Gastroesophageal sphincter (tissue), 3 donors: ENCODE results near the gene SKP1.

Experiments used
- POLR2A ChIP-seq, 2 donors: fragments of 450-650 bp; IDR thresholded peaks; one replicate each; pipeline ENCODE4 v1.6.1; 2017; ENCODE audit warnings: antibody characterized with exemption in 2 of 2, mild to moderate bottlenecking in 2 of 2, moderate library complexity in 1 of 2
- POLR2AphosphoS5 ChIP-seq: sonication (generic); formaldehyde crosslinking; IDR thresholded peaks from one replicate; pipeline ENCODE4 v1.6.1; 2017; ENCODE audit warnings: antibody characterized with exemption
- TF ChIP-seq, protein P1 (sequence below), 4 experiments: fragments of 200-600 bp in 2 of 4; fragments of 450-650 bp in 2 of 4; sonication (generic) in 1 of 4; IDR thresholded peaks; one replicate each; pipeline ENCODE4 v1.5.1; 2017 to 2019; ENCODE audit warnings: antibody characterized with exemption in 4 of 4, mild to moderate bottlenecking in 2 of 4, moderate library complexity in 2 of 4

GRCh38 chr5:134125039-134126015, 51.4 kb downstream of the SKP1 start:
- TF ChIP-seq, protein P1, sequence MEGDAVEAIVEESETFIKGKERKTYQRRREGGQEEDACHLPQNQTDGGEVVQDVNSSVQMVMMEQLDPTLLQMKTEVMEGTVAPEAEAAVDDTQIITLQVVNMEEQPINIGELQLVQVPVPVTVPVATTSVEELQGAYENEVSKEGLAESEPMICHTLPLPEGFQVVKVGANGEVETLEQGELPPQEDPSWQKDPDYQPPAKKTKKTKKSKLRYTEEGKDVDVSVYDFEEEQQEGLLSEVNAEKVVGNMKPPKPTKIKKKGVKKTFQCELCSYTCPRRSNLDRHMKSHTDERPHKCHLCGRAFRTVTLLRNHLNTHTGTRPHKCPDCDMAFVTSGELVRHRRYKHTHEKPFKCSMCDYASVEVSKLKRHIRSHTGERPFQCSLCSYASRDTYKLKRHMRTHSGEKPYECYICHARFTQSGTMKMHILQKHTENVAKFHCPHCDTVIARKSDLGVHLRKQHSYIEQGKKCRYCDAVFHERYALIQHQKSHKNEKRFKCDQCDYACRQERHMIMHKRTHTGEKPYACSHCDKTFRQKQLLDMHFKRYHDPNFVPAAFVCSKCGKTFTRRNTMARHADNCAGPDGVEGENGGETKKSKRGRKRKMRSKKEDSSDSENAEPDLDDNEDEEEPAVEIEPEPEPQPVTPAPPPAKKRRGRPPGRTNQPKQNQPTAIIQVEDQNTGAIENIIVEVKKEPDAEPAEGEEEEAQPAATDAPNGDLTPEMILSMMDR (IDR thresholded peaks at IDR 0.05) = no peak
- no peak for TF ChIP-seq POLR2A (IDR thresholded peaks at IDR 0.05)
- TF ChIP-seq POLR2AphosphoS5 = no peak
